ENCODE measurements around the gene C1orf87.

GRCh38 chr1:59997479-59998115, 76.0 kb downstream of the C1orf87 start:
- no peak for TF ChIP-seq CTCF (IDR thresholded peaks at IDR 0.05; ENCODE audit: insufficient read depth, low read length)
- TF ChIP-seq POLR2AphosphoS5 (IDR thresholded peaks at IDR 0.05; ENCODE audit: low read depth) = no peak

Measured in HL-60 (cell line).